ENCODE results near the gene TBC1D14.
A peak's percentile ranks its signal among the peaks of the same experiment; 100 is the strongest.
"Not testable (repeated sequence)": the region's sequence is repeated elsewhere in the genome, so short reads cannot be mapped to it uniquely, and the experiment has no call there.

TBC1D14 gene

GRCh38 chr4:6890971-6891370 is 18.7 kb upstream of the TBC1D14 start:
- not testable (repeated sequence) for DNase-seq

GRCh38 chr4:6891436-6892170 is 18.0 kb upstream of the TBC1D14 start:
- DNase-seq = peak; percentile 38 to 51

DNA sequence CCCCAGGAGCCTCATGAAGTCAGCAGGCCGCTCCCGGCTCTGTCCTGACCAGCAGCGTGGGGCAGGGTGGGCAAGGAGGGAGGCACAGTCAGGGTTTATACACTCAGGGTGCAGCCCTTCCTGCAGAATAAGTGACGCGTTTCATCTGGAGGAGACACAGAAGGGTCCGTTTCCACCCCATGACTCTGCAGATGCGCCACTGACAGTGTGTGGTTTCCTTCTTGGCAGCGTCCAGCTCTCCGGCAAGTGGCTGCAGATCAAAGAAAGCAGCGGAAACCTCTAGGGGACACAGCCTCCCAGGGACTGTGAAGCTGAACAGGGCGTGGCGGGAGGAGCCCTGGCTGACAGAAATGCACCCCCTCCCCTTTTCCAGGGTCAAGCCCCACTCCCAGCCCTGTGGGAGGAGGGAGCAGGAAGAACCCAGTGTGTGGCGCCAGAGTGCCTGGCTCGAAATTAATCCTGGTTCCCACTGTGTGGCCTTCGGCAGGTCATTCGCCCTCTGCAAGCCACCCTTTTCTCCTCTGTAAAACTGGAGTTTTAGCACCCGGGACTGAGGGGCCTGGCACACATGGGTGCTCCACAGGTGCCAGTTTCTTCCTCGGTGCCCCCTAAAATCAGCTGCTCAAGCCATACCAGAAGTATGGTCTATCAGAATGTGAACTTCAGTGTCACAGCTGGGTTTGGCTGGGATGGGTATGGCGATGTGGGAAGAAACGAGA is 17.3 kb upstream of the TBC1D14 start:
- peak; percentile 90 to 93 for DNase-seq

DNA sequence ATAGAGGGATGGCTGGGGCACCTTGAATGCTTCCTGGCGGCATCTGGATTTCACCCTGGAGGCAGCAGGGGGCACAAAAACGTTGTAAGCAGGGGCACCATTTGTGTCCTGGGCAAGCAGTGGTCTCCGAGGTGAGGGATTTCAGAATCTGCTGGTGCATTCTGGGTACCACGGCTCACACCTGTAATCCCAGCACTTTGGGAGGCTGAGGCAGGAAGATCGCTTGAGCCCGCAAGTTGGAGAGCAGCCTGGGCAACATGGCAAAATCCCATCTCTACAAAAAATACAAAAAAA is 16.8 kb upstream of the TBC1D14 start:
- DNase-seq = no peak

DNA sequence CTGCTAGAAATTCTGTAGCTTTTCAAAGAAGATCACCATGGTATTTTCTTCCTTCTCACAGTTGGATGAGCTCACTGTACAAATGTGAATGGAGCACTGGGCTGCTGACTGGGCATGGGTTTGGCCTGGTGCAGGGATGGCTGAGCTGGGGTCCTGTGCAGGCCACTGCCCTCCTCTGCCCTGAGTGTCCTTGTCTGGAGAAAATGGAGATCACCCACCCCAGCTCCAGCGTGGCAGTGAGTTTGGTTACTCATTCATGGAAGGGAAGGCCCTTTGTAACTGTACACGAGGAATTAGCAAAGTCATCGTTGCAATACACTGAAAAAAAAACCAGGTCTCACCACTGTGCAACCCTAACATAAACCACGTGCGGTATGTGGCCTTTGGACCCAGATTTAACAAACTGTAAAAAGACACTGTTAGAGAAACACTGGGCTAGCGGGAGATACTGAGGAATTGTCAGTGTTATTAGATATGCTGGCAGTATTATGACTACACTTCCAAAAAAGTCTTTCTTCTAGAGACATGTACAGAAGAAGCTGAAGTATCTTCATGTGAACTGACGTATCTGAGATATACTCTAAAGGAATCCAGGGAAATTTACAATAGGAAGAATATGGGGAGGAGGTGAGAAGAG is 16.1 kb upstream of the TBC1D14 start:
- peak; percentile 76 to 84 for DNase-seq

- DNase-seq = no peak
These were observed 15.5 kb upstream of the TBC1D14 start for GRCh38 chr4:6894086-6894478.

GRCh38 chr4:6894528-6895498 is 14.8 kb upstream of the TBC1D14 start:
- DNase-seq = no peak

GRCh38 chr4:6896035-6896434 is 13.6 kb upstream of the TBC1D14 start:
- no peak for DNase-seq

GRCh38 chr4:6898763-6899162 is 10.9 kb upstream of the TBC1D14 start:
- DNase-seq = no peak

DNA sequence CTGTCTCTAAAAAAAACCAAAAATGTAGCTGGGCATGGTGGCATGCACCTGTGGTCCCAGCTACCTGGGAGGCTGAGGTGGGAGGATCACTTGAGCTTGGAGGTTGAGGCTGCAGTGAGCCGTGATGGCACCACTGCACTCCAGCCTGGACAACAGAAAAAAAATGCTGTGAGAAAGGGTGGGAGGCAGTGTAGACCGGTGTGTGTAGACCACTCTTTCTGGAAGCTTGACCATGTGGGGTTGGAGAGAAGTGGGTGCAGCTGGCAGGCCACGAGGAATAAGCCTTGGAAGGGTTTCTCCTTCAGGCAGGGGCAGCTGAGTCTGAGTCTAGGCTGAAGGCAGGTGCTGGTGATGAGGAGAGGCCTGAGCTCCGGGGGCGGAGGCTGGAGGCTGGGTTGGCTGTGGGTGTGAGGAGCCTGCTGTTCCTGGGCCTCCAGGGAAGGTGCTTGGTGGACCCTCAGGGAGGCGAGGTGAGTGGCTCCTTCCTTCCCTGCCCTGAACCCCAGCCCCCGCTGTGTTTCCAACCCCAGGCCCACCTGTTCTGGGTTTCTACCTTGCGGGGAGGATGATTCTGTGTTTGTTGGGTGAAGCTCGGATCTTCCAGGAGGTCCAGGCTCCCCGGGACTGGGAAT is 9.3 kb upstream of the TBC1D14 start:
- DNase-seq = no peak

DNA sequence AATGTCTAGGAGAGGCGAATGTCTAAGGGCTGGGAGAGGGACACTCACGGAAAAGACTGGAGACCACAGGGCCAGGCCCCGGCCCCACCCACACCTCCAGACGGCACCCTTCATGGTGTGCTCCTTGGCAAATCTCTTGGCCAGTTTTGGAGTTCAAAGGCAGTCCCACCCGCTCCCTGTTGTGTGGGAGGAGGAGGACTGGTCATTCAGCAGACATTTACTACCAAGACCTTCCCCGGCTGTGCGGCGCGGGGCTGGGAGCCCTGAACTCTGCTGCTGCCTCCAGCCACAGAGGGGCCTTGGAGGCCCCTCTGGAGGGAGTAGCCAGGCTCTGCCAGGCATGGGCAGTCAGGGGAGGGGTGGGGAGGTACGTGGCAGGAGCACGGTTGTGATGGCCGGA is 8.7 kb upstream of the TBC1D14 start:
- no peak for DNase-seq

DNA sequence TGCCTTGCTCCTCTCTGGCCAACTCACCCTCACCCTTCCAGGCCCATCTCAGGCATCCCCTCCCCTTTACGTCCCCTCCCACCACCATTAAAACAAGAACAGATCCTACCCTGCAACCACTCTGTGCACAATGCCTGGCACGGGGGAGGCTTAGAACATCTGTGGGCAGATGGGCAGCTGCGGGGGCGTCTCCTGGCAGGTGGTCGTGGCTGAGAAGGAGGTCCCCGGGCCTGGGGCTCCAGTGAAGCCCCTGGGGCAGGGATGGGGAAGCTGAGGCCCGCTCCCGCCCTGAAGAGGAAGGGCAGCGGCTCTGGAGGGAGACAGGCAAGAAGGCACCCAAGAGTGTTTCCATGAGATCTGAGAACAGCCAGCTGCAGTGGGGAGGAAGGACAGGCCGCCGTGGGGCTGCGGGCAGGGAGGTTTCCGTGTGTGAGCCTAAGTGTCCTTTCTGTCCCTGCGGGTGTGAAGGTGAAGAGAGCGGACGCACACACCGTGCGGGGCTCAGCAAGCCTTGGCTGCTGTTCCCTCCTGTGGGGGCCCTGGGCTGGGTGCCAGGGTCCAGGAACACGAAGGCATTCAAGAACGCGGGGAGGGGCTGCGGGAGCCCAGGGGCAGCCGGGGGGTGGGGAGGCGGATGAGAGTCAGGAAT is 7.8 kb upstream of the TBC1D14 start:
- DNase-seq = no peak

GRCh38 chr4:6902318-6903042 is 7.1 kb upstream of the TBC1D14 start:
- DNase-seq = no peak

DNA sequence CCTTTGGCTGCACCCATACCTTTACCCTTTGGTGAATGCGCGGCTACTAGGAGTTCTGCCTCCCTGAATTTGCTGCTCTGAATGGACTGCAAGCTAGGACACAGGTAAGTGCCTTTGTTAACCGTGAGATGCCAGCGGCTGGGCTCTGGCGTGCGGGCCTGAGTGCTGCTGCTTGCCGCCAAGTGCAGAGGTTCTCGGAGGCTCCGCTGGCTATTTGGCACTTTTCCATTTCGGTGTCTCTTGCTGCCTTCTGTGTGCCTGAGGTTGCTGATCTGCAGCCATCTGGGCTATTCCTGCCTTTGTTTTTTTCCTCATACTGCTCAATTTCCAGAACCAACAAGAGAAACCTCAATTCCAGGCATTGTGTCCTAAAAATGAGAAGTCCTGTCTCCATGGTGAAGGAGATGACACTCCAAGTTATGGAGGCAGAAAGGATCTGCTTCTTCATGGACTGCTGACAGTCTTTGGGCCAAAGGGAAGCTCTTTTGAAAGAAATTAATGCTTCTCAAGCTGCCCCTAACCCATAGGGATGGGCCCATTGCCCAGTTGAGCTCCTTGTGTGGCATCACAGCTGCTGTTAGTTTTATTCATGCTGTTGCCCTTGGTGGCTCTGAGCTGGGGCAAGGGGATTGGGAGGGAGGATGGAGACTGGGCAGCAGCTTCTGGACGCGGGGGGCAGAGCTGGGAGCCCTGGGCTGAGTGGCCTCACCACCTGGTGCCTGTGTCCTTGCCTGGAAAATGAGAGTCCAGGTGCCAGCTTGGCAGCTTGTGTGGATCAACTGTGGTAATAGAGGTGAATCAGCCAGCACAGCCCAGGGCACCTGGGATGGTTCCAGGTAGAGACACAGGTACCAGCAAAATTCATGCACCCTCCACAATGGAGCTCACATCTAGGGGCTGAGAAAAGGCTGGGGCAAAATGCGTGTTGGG is 3.8 kb upstream of the TBC1D14 start:
- DNase-seq = no peak

DNA sequence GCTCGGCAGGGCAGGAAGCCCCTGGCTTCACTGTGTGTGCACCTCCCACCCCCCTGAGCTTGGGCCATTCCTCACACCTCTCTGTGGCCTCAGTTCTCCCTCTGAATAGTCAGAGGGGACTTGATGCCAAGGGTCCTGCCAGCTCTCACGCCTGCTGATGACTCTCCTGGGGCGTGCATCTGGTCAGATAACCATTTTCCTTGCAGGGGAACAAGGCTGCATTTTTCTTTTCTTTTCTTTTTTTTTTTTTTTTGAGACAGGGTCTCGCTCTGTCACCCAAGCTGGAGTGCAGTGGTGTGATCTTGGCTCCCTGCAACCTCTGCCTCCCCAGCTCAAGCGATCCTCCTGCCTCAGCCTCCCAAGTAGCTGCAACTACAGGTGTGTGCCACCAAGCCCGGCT is 3.1 kb upstream of the TBC1D14 start:
- DNase-seq = not testable (repeated sequence)

- DNase-seq = no peak
These were observed 1.9 kb upstream of the TBC1D14 start for GRCh38 chr4:6907658-6908191.

- no peak for DNase-seq
These were observed 1.1 kb upstream of the TBC1D14 start for GRCh38 chr4:6908432-6909112.

GRCh38 chr4:6909970-6910339 is 329 bp downstream of the TBC1D14 start:
- peak in 1 of 2 experiments; percentile 14 for DNase-seq

DNA sequence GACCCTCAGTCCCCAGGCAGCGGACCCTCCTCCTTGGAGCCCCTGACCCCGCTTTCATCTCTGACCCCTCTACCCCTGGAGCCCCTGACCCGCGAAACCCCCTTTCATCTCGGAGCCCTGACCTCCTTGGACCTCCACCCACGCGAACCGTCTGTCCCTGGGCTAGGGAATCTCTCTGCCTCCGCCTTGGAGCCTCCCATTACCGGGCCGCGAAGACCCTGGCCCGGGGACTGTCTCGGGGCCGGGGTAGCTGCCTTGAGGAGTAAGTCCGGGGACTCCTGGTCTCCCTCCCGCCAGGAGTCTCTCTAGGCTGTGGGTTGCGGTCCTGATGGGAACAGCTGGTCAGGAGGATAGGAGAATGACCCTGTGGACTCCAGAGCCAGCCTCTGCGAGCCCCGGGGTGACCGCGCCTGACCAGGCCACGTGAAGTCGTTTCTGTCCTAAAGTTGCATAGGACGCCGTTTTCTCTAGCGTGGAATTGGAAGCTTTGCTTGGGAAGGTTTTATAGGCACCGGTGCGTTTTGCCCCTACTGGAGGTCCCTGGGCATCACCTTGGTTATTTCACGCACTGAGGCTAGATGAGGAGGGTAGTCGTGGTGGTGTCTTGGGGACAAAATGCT is 824 bp downstream of the TBC1D14 start:
- peak in 1 of 2 experiments; percentile 5 for DNase-seq
